ENCODE data around the gene ANTXRL. TPM values are rescaled to one million over a fixed set of nuclear protein-coding genes. Genes with fewer than 3 reads are reported as not detected.

ANTXRL gene
- total RNA-seq, 1 donor from 2014 or later, result not detected

Other genes with a start within 250 kb of the ANTXRL start
- not detected in 2 replicates for gene MSMB, start 240.7 kb upstream of the ANTXRL start, total RNA-seq
- gene ANXA8L1, start 88.8 kb downstream of the ANTXRL start, total RNA-seq, result 0.59 and 1.5 TPM in 2 replicates
- gene NPY4R, start 179.0 kb downstream of the ANTXRL start, total RNA-seq, result 0.48 and 0.53 TPM in 2 replicates

Data from astrocyte (in vitro differentiated cells and primary cell).